Loucy (cell line): ENCODE measurements around the gene NR2C1.
"Not testable (repeated sequence)": the region's sequence is repeated elsewhere in the genome, so short reads cannot be mapped to it uniquely, and the experiment has no call there.

Experiments used
- EZH2phosphoT487 ChIP-seq: fragments of 200-600 bp; IDR thresholded peaks from 2 replicates; pipeline ENCODE4 v1.6.1; 2018; ENCODE audit warnings: antibody characterized with exemption, mild to moderate bottlenecking, moderate library complexity, borderline replicate concordance
- TF ChIP-seq, protein P1 (sequence below): fragments of 200-600 bp; sonication (generic); conservative IDR thresholded peaks from 2 replicates; pipeline ENCODE4 v1.5.1; 2014; ENCODE audit warnings: mild to moderate bottlenecking, antibody characterized with exemption, low read length

DNA sequence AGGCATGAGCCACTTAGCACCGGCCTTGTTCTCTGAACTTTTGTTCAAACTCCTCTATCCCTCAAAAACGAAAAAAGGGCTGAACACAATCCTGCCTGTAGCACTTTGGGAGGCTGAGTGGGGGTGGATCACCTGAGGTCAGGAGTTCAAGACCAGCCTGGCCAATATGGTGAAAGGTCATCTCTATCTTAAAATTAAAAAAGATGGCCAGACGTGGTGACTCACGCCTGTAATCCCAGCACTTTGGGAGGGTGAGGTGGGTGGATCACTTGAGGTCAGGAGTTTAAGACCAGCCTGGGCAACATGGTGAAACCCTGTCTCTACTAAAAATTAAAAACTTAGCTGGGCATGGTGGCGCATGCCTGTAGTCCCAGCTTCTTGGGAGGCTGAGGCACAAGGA, 28.5 kb upstream of the NR2C1 start:
- TF ChIP-seq, protein P1, sequence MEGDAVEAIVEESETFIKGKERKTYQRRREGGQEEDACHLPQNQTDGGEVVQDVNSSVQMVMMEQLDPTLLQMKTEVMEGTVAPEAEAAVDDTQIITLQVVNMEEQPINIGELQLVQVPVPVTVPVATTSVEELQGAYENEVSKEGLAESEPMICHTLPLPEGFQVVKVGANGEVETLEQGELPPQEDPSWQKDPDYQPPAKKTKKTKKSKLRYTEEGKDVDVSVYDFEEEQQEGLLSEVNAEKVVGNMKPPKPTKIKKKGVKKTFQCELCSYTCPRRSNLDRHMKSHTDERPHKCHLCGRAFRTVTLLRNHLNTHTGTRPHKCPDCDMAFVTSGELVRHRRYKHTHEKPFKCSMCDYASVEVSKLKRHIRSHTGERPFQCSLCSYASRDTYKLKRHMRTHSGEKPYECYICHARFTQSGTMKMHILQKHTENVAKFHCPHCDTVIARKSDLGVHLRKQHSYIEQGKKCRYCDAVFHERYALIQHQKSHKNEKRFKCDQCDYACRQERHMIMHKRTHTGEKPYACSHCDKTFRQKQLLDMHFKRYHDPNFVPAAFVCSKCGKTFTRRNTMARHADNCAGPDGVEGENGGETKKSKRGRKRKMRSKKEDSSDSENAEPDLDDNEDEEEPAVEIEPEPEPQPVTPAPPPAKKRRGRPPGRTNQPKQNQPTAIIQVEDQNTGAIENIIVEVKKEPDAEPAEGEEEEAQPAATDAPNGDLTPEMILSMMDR: not testable (repeated sequence)
- not testable (repeated sequence) for TF ChIP-seq EZH2phosphoT487
